GM04503 (cell line): Measurements from ENCODE around the gene DOCK2.
"Not testable (repeated sequence)": the region's sequence is repeated elsewhere in the genome, so short reads cannot be mapped to it uniquely, and the experiment has no call there.

Source experiments
- DNase-seq: peaks from one replicate; pipeline ENCODE4 v3.0.0-alpha.2; 2012; ENCODE audit warnings: low read depth

The DOCK2 gene

DNA sequence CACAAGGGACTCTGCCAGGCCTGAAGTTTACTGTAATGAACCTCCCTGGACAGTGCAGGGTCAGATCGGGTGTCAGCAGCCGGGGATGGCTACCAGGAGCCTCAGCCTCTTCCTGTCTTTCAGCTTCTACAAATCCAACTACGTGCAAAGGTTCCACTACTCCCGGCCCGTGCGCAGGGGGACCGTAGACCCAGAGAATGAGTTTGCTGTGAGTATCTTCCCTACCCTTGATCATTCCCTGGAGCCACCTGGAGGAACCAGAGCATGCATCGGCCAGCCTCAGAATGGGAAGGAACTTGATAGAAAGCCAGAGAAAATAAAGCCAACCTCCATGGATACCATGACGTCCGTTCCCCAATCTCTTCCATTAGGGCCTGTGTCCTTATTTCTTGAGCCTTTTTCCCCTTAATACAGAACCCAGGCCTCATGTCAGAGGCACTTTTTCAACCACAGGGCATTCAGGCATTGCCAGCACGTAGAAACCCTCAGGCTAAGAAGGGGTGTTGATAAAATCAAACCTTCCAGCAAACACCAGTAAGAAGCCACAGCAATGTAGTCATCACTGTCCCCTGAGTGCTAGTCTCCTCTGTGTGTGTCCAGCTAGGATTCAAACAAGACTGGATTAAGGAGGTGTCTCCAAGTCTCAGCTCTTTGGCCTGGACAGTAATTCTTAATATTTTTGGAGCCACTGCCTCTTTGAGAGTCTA lies 419.6 kb downstream of the DOCK2 start:
- DNase-seq: no peak

DNA sequence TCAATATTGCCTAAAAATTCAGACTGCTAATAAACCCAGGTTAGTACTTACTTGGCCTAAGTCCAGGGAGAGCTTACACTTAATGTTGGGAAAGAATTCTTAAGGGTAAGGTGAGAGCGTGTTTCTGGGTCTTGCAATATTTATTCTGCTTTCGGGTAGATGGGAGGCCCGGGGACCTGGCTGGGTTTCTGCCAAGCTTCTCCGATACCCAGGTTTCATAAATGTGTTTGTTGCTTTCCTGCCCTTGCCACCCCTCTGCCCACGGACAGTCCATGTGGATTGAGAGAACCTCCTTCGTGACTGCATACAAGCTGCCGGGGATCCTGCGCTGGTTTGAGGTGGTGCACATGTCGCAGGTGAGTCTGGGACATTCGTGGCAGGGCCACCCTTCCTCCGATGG lies 420.2 kb downstream of the DOCK2 start:
- DNase-seq: no peak

DNA sequence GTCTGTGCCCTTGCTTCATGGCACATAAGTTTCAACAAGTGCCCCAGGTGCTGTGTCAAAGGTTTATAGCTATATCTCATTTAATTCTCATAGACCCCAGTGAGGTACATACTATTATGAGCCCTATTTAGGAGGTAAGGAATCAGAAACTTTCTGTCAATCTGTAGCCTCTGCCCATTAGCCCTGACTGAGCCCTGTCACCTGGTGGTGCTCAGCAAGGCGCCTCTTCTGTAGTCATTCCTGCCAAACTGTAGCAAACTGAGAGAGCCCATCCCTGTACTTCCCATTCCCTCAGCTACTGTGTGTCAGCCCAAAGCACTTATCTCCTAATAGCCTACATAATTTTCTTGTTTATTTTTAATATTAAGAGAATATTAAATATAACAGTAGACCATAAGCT lies 422.1 kb downstream of the DOCK2 start:
- no peak for DNase-seq

DNA sequence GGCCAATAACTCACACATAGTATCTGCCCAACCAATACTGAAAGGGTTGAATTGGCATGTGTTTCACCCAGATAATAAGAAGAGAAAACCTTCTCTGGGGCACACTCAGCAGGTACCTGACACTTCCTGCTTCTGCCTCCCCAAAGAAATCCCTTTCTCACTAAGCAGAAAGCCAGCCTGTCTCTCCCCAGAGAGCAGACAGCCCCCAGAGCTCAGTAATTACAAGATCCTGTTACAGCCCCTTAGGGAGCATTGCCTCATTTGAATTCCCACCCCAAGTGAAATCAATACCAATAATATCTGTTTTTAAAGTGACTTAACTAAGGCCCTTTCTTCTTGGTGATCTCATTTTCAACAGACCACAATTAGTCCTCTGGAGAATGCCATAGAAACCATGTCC lies 430.1 kb downstream of the DOCK2 start:
- no peak for DNase-seq

DNA sequence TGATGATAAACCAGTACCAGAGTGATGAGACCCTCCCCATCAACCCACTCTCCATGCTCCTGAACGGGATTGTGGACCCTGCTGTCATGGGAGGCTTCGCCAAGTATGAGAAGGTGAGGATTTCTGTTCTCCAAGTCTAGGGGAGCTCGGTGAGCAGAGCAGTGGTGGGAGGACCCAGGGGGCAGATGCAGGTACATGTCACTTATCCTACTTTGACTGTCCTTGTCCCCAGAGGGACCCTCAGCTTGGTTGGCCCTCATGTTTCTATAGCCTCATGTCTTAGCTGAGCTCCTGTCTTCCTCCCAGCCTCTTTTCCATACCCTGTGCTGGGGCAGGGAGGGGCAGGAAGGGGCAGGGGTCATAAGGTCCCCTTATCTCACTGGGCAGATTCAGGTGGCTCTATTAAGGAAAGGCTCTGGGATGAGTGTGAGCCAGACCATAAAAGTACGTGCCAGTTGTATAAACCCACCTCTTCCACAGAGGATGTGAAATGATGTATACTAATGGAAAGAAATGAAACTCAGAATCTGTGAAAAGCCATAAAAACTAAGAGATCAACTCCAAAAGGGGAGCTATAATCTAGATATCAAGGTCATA lies 430.6 kb downstream of the DOCK2 start:
- no peak for DNase-seq

DNA sequence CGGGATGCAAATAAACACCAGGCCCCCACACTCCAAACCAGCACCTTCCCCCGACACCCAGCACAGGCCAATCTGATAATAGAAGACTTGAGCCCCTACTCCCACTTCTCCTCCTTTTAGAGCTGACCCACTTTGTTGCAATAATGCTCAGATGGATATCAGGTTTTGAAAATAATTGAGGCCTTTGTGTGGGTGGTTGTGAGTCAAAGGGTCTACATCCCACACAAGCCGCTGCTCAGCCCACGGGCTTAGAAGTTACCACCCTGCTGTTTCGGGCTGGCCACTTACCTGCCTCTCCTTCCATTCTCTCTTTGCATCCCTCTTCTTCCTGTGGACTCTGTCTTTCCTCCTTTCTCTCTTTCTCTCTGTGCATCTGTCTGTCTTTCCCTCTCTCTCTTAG lies 432.4 kb downstream of the DOCK2 start:
- no peak for DNase-seq

DNA sequence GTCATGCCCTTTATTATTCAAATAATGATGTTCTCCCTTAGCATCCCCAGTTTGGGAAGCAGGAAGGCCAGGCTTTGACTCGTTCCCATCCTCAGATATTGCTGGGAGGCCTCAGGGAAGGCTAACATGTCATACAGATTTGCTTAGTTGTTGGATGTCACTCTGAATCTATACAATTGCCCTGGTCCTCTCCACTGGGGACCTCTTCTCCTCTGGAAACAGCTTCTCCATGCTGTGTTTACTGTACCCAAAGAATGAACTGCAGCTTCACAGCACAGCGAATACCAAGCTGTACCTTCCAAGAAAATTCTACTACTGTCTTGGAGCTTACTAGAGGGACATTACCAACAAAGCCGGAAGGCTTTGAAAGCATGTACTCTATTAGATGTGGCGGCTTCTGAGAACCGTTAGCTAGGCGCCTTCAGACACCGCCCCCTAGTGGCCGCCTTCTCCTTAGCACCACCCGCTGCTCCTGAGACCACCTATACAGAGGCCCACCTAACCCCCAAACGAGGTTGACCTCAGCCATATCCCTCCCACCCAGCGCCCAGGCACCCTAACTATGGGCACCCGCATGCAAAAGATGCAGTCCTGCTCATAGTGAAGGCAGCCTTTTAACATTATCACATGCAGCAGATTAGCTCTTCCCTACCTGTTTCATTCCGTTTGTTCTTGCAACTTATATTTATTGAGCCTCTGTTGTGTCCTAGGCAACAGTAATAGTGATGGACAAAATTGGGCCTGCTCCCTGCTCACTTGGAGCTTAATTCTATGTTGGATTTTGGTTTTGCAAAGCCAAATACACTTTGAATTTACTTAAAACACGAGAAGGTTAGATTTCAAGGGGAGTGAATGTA lies 433.7 kb downstream of the DOCK2 start:
- no peak for DNase-seq

DNA sequence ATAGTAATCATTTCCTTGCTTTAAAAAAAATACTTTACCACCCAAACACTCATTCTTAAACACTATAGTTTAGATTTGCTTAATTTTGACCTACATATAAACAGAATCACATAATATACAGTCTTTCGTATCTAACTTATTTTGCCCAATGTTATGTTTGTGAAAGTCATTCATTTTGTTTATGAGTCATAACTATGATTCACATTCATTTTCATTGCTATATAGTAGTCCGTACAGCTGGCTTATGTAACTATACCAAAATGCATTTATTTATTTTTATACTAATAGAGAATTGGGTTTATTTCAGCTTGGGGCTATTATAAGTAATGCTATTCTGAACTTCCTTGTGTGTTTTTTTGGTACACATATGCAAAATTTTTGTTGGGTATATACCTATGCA lies 434.7 kb downstream of the DOCK2 start:
- DNase-seq: no peak

DNA sequence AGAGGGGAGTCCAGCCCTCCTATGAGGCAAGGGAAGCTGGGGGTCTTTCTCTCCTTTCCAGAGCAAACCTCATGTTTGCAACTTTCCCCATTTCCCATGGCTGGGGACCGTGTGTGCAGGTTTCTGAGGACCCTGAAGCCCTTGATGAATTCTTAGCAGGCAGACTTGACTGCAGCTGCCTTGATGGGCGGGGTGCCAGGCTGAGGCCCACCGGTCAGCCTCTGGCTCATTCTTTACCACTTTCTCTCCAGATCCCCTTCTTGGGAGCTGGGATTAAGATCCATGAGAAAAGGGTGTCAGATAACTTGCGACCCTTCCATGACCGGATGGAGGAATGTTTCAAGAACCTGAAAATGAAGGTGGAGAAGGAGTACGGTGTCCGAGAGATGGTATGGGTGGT lies 438.6 kb downstream of the DOCK2 start:
- no peak for DNase-seq

DNA sequence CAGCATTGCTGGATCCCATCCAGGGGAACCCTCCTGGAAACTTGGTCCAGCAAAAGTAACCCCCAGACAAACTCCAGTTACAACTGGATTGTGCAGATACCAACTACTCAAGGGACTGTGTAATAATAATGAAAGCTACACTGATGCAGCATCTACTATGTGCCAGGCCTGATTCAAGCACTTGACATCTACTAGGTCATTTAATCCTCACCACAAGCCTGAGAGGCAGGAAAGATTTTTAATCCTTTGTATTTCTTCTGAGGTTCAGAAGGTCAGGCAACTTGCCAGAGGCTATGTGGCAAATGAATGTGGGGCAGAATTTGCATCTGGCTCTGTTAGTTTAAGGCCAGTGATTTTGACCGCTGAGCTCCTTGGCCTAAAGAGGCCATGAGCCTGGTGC lies 439.1 kb downstream of the DOCK2 start:
- DNase-seq: no peak

DNA sequence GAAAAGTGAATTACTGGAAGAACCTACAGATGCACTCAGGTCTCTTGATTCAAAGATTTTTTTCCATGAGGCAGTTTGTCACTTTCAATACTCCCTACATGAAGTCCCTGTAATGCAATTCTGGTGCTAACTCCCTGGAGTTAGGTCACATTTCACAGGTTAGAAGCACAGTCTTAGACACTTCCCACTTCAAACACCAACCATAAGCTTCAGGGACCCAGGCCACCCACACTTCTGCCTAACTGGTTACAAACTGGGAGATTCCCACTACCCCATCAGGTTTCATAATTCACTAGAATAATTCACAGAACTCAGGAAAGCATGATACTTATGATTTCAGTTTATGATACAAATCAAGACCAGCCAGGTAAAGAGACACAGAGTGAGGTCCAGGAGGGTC lies 439.7 kb downstream of the DOCK2 start:
- no peak for DNase-seq

DNA sequence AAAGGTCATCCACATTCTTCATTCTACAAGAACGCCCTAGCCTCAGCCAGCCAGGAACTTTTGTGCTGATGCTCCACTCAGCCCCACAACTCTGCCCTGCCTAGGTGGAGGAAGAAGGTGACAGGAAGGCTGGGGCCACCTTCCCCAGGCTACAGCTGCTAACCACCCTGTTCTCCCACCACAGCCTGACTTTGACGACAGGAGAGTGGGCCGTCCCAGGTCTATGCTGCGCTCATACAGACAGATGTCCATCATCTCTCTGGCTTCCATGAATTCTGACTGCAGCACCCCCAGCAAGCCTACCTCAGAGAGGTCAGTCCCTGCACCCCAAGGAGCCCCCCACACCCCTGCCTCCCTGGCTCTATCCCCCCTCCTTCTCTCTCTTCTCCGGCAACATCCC lies 440.5 kb downstream of the DOCK2 start:
- DNase-seq: no peak

DNA sequence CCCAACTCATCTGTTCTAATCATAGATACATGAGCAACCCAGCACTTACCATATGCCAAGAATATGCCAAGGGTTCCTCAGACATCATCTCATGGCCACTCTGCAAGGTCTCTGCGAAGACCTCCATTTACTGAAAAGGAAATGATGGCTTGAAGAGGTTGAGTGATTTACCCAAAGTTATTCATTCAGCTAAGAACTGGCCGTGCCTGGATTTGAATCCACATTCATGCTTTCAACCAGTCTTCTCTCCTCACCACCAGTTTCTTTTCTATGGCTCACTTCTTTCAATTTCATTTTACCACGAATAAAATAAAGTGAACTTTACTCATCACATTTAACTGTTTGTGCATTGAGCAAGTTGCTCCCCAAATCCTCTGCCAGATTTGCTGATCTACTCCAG lies 441.4 kb downstream of the DOCK2 start:
- DNase-seq: no peak

DNA sequence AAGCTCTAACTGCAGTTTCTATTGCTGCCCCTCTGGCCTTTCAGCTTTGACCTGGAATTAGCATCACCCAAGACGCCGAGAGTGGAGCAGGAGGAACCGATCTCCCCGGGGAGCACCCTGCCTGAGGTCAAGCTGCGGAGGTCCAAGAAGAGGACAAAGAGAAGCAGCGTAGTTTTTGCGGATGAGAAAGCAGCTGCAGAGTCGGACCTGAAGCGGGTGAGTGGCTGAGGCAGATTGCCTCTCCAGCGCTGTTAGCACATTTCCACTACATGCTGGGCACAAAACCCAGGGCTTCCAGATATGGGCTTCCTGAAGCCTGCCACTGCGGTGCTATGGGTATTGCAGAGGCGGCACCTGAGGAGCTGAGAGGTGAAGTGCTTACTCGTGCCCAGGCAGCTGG lies 441.9 kb downstream of the DOCK2 start:
- no peak for DNase-seq

DNA sequence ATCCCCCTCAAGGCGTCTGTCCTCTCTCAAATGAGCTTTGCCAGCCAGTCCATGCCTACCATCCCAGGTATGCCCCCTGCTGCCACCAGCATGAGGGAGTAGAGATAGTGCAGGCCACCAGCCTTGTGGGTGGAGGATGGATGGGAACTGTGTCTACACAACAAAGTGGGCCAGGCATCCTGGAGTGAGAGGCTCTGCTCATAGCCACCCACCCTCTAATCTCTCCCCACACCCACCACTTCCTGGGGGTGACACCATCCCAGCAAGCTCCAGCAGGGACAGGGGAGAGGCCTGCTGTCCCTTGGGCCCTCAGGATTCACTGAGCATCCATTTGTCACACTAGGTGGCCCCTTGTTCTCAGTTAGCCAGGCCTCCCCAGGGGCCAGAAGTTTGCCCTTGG lies 443.1 kb downstream of the DOCK2 start:
- DNase-seq: no peak

DNA sequence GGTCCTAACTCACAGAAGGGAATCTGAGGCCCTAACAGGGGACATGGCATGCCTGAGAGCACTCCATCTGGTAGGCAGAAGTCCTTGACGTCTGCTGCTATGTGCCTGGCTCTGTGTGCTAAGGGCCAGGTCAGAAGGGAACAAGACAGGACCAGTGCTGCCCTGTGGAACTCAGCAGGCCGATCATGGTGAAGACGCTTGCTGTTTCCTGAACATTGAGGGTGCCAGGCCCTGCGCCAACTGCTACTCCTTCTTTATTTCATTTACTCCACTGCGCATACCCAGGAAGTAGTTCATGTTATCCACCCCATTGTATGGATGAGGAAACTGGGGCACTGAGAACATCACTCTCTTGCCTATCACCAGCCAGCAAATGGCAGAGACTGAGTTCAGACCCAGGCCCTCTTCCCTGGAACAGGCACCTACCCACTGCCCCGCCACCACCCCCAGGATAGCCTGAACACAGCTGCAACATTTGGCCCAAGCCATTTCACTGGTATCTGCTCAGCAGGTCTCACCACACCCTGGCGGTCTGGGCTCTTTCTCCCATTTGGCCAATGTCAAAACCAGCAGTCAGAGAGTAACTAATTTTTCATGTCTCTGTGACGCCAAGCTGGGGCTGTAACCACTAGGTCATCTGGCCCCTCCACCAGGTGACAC lies 443.8 kb downstream of the DOCK2 start:
- DNase-seq: no peak

DNA sequence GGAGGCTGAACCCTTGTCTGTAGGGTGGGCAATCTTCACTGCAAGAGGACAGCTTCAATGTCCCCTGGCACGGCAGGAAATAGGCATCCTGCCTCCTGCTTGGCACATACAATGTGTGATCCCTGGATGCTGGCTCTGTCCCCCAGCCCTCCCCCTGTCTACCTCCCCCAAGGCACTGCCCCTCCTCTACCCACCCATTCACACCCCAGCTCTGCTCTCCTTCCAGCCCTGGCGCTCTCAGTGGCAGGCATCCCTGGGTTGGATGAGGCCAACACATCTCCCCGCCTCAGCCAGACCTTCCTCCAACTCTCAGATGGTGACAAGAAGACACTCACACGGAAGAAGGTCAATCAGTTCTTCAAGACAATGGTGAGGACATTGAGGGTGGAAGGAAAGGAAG lies 444.5 kb downstream of the DOCK2 start:
- no peak for DNase-seq

DNA sequence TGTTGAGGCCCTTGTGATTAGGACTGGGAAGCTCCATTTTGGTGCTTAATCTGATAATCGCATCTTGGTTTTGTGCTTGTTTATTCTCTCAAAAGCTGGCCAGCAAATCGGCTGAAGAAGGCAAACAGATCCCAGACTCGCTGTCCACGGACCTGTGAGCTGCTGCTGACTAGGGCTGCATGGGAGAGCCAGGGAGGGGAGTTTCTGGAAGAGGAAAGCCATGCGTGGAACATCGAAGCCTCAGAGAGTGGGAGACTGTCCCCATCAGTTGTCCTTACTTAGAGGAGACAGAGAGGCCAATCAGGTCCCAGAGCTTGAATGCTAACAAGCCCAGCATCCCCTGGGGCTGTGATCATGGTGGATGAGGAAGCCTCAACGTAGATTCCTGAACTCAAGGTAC lies 445.6 kb downstream of the DOCK2 start:
- DNase-seq: no peak

DNA sequence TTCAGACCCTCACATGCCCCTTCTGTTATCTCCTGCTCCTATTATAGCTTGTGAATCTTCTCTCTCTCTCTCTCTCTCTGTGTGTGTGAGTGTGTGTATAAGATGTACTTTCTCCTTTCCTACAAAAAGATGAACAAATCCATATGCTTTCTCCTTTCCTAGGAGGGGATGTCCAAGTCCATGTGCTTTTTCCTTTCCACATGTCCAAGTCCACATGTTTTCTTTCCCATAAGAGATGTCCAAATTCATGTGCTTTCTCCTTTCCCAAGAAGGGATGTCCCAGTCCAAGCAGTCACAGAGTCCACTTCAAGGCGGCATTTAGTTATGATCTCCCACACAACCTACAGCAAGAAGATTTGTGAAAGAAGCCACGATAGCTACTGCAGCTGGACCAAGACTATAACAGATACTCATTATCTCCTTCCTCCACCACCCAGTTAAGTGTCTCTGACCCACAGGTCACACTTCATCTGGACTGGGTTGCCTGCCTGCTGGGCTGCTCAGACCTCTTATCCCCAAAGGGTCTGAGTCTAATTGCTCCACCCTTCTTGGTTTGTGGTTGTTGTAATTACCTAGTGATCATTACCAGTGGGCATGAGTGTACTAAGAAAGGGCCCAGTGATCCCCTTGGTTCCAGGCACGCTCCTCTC lies 450.2 kb downstream of the DOCK2 start:
- no peak for DNase-seq

DNA sequence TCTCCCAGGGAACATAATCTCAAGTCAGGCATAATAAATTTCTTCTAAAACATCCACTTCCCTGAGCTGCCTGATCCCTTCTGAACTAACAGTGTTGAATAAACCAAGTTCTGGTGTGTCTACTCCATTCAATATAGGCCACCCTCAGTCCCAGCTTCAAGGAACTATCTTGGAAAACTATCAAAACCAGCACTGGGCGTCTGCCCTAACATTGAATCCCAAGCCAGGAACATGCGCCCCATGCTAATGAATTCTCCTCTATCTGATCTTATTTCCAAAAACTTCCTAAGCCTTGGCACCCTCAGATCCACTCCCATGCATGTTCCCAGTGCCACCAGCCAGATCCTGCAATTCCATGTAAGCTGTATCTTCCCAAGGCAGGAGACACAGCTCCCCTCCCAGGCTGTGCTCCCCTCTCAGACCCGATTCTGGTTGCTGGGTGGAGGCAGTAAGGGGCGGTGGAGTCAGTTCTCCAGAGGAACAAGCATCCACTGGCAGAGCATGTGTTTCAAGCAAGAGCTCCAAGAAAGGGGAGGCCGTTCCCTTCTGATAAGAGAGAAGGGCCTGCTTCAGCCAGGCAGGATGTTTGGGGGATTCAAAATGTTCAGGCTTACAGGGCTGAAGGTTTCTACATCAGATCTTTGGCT lies 455.5 kb downstream of the DOCK2 start:
- no peak for DNase-seq

DNA sequence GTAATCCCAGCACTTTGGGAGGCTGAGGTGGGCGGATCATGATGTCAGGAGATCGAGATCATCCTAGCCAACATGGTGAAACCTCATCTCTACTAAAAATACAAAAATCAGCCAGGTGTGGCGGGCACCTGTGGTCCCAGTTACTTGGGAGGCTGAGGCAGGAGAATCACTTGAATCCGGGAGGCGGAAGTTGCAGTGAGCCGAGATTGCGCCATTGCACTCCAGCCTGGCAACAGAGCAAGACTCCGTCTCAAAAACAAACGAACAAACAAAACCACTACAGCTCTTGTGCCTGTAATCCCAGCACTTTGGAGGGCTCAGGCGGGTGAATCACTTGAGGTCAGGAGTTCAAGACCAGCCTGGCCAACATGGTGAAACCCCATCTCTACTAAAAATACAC lies 457.3 kb downstream of the DOCK2 start:
- DNase-seq: not testable (repeated sequence)

DNA sequence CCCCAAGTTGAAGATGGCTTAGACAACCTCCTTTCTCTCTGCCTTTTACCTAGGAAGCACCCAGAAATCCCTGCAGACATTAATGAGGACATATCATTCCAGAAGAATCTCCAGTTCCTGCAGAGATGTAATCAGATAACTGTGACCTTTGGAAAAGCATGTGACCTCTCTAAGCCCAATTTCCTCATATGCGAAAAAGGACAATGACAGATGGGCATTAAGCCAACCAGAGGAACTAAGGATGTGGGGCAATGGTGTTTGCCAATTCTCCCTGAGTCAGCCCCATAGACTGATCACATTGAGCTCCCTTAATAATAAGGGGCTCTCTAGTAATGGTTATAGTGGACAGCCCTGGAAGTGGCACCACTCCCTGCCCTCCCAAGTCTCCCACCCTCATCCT lies 458.6 kb downstream of the DOCK2 start:
- DNase-seq: no peak
